ENCODE data around the gene CDH8. TPM values are rescaled to one million over a fixed set of nuclear protein-coding genes. Genes with fewer than 3 reads are reported as not detected.

Gene CDH8, protein sequence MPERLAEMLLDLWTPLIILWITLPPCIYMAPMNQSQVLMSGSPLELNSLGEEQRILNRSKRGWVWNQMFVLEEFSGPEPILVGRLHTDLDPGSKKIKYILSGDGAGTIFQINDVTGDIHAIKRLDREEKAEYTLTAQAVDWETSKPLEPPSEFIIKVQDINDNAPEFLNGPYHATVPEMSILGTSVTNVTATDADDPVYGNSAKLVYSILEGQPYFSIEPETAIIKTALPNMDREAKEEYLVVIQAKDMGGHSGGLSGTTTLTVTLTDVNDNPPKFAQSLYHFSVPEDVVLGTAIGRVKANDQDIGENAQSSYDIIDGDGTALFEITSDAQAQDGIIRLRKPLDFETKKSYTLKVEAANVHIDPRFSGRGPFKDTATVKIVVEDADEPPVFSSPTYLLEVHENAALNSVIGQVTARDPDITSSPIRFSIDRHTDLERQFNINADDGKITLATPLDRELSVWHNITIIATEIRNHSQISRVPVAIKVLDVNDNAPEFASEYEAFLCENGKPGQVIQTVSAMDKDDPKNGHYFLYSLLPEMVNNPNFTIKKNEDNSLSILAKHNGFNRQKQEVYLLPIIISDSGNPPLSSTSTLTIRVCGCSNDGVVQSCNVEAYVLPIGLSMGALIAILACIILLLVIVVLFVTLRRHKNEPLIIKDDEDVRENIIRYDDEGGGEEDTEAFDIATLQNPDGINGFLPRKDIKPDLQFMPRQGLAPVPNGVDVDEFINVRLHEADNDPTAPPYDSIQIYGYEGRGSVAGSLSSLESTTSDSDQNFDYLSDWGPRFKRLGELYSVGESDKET
- 0.43 TPM in 1 of 2 replicates, not detected in the other for total RNA-seq

DNA sequence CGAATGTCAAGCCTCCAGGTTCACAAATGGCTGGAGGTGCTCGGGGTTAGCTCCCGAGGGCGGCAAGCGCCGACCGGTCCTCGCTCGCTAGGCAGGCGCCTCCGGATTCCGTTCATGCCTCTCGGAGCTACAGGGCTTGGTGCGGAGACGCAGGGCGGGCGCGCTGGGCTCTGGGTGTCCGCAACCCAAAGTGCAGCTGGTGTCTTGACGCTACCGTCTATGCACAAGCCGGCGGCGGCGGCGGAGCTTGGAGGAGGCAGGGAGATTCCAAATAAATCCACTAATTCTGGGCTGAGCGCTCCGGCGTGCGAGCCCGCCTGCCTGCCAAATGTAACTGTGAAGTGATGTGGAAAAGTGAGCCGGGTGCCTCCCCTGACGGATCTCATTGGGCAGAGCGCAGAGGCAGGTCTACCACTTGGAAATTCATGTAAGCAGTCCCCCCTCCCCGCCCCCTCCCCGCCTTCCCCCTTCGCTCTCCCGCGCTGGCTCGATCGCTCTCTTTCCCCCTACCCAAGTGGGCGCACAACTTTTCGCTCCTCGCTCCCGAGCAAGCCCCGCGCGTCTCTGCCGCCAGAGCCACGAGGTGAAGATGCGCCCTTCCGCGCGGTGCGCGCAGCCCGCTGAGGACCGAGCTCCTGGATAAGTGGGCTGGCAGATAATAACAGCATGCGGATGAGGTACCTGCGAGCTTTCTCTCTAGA, at the start of gene CDH8:
TSS of gene CDH8 (minus strand) at position 338 of the 701 bp plus-strand sequence. CDS start 15,035 bp downstream, outside the sequence.
- intact Hi-C loops (cut with micrococcal nuclease) = no loop called here

DNA sequence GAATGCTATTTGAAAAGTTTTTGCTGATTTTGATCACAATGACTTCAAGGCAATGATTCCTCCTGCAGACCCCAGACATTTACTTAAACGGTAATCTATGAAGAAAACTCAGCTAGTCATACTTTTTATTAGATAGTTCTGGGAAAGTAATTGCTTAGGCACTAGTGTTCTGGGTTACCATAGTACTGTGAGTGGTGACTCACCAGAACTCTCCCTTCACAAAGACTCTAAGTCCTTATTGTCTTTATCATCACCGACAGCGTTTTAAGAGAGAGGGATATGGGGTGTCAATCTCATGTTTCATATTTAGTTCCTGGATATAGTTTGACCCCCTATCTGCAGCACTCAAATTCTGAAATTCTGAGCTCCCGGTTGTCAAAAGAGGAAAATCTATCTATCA, 43.0 kb upstream of the CDH8 start:
- intact Hi-C loops (cut with micrococcal nuclease) = no loop called here

DNA sequence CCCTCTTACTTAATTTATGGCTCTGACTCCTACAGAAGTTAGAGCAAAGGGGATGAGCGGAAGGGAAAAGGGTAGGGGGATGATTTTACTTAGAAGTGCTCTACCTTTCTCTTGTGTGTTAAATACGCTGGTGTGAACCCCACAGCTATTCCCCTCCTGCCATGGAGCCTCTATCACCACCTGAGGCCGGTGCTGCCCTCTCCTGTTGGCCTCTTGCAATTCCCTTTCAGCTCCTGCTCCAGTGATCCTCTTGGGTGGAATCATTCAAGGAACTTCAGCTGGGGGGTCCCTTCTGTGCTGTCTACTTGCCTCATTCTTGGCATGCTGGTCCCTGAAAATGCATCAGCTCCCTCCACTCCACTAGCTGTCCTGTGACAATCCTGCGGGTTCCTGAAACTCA, 41.8 kb upstream of the CDH8 start:
- intact Hi-C loops (cut with micrococcal nuclease) = no loop called here

DNA sequence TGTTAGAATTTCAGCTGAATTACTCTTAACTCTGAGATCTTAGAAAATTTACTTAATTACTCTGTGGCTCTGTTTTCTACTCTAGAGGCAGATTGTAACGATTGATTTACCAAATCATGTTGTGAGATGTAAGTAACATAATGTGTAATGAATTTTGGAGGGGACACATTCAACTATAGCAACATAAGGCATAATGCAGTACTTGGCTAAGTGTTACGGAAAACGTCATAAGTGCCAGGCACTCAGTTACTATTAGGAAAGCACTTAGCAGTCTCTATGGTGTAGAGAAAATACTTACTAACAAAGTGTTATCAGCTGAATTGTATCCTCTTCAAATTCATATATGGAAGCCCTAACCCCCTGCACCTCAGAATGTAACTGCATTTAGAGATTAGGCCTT, 40.6 kb upstream of the CDH8 start:
- intact Hi-C loops (cut with micrococcal nuclease) = no loop called here

DNA sequence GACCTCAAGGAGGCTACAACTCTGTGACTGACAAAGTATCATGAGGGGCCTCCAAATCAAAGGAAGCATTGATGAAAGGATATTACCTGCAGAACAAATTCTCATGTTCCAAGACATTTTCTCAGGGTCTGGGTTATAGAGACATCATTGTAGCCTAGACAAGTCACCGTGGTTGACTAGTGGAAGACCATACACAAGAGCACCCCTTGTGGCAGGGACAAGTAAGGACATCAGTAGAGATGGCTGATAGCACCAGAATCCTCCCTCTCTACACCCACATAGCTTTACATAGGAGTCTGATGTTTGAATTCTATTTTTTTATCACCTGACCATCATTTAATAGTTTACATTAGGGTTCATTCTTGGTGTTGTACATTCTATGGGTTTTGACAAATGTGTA, 32.5 kb upstream of the CDH8 start:
- intact Hi-C loops (cut with micrococcal nuclease) = no loop called here

DNA sequence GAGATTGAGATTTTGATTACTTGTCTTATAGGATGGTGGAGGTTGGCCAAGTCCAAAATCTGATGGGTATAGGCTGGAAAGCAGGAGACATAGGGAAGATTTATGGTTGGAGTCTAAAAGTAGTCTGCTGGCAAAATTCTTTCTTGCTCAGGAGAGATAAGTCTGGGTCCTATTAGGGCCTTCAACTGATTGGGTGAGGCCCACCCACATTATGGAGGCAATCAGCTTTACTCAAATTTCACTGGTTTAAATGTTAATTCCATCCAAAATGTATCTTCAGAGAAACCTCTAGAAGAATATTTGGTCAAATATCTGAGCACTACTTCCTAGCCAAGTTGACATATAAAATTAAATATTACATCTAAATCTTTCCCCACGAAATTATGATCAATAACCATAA, 31.7 kb upstream of the CDH8 start:
- intact Hi-C loops (cut with micrococcal nuclease) = no loop called here

DNA sequence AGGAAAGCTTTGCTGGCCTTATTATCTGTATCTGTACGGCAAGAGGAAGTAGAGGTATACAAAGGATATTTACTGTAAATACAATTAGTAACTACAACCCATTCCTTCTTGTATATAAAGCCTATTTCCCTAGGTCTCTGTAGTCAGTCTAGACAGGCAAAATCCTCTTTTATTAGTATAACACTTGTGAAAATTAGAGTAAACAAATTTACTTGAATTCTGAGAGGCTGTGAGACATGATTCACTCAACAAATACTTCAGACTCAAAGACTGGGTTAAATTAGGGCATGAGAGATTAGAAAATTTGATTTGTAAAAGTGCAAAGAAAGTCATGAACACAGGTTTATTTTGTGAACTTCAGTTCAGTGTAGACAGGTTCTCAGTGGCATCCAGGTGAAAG, 30.9 kb upstream of the CDH8 start:
- intact Hi-C loops (cut with micrococcal nuclease) = no loop called here

DNA sequence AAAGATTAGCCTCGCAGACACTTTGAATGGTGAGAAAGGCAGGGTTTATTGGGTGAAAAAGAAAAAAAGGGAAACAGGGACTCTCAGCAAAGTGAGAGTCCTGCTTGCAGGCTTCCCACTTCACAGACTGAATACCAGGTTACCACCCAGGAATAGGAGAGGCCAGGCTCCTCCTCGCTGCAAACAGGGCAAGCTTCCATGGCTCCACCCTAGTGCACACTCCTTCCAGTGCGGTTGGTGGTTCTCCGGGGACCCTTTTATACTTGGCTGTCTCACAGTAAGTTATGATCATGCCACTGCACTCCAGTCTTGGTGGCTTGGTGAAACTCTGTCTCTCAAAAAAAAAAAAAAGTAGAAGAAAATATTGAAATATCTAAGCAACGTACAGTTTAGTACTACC, 30.5 kb upstream of the CDH8 start:
- intact Hi-C loops (cut with micrococcal nuclease) = no loop called here

DNA sequence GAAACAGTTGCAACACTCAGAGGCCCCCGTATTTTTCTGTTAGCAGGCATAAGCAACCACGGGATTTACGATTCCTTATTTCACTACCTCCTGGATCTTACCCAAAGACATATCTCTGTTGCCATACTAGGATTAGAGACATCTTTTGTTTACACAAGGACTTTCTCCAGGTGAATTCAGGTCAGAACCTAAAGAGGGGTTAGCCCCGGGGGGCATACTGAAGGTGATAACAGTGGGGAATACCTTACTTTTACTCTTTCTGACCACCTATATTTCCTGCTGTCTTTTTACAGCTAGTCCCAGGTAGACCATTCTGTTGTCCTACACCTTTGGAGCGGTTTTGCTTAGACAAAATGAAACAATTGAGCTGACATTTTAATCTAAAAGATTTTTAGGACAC, 27.9 kb upstream of the CDH8 start:
- intact Hi-C loops (cut with micrococcal nuclease) = no loop called here

DNA sequence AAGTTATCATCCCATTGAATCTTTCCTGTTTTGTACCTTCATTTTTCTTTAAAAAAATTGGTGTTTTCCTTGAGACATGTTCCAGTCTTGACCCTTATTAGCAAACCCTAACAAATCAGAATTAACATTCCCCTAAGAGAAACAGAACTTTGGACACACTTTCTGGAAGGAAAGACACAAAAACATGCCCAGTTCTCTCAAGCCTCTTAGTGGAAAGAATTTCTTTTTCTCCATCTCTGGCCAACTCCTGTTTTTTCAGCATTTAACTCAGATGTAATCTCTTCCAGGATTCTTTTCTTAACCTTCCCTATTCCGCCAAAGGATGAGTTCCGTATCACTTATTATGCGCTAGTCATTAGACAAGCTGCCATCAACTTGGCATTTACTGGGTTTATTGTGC, 23.9 kb upstream of the CDH8 start:
- intact Hi-C loops (cut with micrococcal nuclease) = no loop called here

DNA sequence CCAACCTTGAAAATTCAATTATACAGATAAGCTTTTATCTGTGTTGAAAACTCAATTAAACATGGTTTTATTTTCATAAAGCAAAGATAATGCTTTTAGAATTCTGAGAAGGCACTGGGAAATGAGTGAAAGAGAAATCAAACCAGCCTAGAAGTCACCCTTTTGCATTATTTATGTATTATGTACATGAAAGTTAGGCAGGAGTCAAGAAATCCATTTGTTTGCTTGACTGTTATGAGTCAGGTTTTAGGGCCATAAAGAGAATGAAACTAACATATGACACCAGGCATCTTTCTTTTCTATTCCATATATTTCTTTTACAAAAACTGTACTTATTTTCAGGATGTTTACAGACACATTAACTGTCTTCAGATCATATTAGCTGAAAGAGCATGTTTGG, 23.3 kb upstream of the CDH8 start:
- intact Hi-C loops (cut with micrococcal nuclease) = no loop called here

DNA sequence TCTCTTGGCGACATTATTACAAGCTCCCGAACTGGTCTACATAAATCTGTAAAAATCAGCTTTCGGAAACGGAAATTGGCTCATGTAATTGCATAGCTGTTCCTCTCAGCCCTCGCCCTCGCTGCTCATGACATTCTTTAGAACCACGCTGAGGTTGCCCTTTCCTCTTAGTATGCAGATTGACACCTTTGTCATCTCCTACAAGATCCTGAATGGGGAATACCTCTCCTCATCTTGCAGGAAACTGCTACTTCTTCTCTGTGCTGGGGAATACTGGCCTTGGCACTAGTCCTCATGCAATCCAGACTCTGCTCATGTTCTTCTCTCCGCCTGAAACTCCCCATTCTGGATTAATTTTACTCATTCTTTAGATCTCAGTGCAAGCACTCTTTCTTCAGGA, 22.2 kb upstream of the CDH8 start:
- intact Hi-C loops (cut with micrococcal nuclease) = no loop called here

DNA sequence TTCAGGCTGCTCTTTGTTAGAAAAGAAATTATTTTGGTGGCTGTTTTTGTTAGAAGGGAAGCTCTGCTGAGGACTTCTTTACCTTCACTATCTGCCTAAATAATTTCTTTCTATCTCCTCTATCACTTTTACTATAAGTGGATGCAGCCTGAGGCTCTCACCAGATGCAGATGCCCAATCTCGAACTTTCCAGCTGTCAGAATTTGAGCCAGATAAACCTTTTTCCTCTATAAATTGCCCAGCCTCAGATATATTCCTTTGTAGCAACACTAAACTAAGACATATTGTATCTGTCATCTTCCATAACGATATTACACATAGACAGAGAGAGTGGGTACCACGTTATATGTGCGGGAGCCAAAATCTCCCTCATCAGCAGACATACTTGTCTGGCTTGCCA, 15.7 kb upstream of the CDH8 start:
- intact Hi-C loops (cut with micrococcal nuclease) = no loop called here

DNA sequence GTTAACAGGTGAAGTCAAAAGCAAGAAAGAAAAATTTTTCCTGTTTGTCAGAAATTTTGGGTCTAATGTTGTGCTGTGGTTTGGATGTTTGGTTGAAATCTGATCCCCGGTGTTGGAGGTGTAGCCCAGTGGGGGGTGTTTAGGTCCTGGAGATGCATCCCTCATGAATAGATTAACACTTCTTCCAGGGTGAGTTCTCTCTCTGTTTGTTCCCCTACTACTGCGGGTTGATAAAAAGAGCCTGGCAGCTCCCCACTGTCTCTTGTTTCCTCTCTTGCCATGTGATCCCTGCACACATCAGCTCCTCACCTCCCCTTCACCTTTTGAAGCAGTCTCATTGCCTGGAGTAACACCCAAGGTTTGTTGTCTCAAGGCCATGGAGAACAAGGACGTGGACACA, 14.6 kb upstream of the CDH8 start:
- intact Hi-C loops (cut with micrococcal nuclease) = no loop called here

DNA sequence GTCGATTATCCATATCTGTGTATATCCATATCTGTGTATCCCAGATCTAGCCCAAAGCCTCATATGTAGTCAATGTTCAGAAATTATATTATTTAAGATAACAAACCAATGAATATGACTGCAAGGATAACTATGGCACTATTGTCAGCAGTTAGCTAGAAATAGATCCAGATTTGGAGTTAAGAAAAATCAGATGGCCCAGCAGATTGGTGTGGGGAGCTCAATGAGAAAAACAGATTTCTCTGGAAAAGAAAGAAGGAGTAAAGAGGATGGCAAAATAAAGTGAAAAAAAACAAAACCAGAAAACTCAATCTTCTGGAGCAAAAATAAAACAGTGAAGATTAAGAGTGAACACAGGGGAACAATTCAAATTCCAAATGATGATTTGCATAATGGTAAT, 10.6 kb upstream of the CDH8 start:
- intact Hi-C loops (cut with micrococcal nuclease) = no loop called here

DNA sequence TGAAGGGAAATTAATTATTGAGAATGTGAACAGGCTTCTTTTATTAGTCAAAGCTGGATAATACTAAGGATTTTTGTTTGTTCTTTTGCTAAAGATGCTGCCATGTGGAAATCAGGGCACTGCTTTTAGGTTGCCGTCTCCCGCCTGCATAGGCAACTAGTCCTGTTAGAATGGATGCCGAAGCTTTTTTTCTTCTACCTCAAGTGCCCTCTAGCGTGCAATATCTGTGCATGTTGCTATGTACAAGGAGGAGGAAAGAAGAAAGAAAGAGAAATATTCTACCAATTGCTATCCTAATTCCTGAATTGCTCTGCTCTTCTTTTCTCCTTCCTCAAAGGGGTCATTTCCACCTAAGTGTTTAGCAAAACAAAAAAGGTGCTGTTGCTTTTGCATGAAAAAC, 5.2 kb upstream of the CDH8 start:
- intact Hi-C loops (cut with micrococcal nuclease) = no loop called here

DNA sequence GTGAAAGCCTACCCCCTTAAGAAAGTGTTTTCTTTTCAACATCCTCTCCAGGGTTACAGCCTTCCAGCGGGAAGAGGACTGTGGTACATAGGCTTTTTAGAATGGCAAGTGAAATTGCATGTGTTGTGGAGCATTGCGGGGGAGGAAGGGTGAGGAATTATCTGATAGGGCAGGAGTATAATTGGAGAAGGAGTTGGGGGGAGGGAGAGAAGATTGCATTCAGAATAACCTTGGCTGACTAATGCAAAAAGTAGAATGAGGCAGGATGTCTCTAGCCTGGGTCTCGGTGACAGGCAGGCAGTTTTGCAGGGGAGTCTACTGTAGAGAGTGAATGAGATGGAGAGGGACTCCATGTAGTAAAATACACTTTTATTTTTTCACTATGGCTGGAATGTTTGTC, 2.4 kb upstream of the CDH8 start:
- intact Hi-C loops (cut with micrococcal nuclease) = no loop called here

DNA sequence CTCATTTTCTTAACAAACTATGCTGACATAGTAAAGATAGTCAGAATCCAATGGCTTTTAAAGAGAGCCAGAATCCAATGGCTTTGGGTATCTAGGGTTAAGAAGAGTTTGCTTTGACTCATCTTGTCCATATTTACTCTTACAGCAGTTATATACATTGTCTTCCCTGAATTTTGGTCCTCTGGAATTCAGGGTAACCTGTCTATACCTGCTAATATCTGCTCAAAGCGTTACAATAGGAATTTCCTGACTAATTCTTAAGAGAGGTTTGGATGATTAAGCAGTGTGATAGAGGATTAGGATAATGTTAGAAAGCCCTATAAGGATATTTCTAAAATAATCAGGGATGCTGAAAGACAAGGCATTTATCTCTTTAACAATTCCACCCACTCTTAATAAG, 2.0 kb upstream of the CDH8 start:
- intact Hi-C loops (cut with micrococcal nuclease) = no loop called here

DNA sequence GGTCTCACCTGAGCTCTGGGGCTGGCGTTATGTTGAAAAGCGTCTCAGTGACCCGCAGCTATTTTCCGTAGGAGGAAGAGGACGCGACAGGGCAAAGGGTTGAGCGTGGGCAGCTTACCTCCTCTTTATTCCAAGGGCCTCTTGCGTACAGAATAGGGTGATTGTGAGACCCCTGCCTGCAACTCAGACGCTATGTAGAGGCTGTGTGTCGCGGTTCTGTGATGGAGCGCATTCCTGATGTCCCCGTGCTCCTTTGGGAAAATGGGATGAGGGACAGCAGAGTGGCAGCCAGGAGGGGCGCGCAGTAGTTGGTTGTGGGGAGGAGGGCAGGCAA, 531 bp upstream of the CDH8 start:
- intact Hi-C loops (cut with micrococcal nuclease) = no loop called here

DNA sequence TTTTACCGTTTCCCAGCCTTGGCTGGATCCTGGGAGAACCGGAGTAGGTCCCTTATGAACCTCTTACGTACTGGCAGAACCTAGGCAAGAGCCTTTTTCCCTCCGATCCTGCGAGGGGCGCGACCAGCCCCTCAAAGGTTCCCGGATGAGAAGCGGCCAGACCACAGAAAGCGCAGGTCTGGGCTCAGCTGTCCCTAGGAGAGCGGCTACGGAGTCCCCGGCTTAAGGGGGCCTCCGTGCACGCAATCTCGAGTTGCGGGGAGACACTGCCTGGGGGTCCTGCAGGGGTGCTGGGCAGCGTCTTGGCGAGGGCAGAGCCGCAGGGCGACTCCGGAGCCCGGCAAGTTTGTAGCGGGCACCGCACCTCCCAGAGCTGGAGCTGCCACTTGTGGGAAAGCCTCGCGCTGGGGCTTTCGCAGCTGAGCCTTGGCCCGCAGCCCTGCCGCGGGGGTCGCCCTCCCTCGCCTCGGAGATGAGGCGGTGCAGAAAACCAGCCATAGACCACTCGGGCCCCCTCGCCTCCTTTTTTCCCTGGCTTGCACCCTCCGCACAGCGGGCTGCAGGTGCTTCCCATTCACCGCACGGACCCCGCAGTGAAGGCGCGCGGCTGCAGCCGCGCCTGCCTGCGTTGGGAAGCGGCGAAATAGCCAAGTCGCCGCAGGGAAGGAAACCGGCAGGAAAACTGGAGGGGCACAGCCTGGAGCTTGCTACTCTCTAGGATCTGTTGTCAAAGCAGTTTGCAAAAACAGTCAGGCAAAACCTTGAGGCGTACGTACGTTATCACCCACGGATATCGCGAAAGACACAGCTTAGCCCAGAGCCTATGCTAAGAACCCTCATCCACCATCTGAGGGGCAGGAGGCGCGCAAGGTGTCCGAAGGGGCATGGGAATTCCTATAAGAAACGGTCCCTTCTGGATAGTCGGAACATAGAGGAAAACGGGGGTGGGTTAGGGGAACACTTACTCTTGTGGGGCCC, 834 bp downstream of the CDH8 start:
- intact Hi-C loops (cut with micrococcal nuclease) = no loop called here
